Activated T-cell treated with anti-CD3 and anti-CD28 coated beads for 24 hours (primary cell): Measurements from ENCODE around the gene CD74.

ENCODE experiments used
- DNase-seq: peaks from one replicate; pipeline ENCODE4 v3.0.0-alpha.2; 2020; ENCODE audit warnings: low read depth

Gene CD74

GRCh38 chr5:150409638-150410523 is 2.8 kb downstream of the CD74 start:
- peak; percentile 38 for DNase-seq

- DNase-seq, result no peak
Measured at GRCh38 chr5:150408231-150408943, 4.3 kb downstream of the CD74 start.

DNA sequence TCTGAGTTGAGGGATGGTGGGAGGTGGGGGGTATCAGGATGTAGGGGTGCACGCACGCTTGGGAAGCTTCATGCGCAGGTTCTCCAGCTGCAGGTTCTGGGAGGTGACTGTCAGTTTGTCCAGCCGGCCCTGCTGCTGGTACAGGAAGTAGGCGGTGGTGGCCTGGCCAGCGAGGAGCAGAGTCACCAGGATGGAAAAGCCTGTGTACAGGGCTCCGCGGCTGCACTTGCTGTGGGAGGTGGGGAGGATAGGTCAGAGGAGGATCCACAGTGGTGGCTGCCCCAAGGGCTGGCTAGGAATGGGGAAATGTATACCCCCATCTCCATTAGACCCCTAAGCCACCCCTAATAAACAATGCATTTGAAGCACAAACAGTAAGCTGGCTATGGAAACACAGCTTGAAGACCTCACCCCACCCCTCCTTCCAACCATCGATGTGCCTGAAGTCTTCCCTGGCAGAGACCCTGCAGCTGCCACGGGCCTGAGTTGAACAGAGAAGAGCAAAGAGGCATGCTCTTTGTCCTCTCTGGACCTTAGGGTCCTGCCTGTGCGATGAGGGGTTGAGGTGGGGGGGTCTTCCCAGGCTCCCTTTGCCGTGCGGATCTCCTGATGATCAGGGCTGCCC is 5.5 kb downstream of the CD74 start:
- DNase-seq, result no peak

DNA sequence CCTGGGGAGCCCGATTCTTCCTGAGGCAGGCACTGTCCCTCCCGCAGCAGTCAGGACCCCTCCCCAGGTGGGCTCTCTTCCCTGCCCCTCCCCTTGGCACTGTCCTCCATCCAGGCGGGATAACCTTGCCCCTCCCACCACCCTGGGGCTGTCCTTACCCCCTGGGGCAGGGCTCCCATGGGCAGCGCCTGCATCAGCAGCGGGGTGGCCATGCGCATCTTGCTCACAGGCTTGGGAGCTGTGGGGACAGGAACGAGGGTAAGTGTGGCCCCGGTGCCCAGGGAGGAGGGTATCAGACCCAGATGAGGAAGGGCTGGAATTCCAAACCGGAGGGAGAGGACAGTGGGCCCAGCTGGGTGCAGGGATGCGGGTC is 6.0 kb downstream of the CD74 start:
- no peak for DNase-seq

DNA sequence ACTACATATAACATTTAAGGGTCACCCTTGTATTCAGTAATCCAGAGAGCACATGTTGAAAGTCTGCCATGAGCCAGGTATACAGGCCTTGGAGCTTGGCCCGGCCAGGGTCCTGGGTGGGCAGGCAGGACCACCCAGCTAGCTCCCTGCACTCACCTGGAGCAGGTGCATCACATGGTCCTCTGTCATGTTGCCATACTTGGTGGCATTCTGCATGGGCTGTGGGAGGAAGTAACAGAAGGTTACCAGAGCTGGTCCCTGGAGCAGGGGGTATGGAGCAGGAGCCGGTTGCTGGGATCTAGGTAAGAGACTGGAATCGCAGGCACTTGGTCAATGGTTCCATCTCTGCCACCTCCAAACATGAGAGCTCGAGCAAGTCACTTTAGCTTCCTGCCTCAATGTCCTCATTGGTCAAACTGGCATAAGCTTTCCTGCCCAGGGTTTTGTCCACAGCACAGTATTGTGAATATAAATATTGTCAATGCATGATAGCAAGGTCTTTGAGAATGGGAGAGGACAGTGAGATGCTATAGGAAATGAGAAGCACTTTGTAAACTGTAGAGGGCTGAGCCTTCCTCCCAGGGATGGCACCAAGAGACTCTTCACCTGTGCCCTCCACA is 6.5 kb downstream of the CD74 start:
- DNase-seq, result no peak

DNA sequence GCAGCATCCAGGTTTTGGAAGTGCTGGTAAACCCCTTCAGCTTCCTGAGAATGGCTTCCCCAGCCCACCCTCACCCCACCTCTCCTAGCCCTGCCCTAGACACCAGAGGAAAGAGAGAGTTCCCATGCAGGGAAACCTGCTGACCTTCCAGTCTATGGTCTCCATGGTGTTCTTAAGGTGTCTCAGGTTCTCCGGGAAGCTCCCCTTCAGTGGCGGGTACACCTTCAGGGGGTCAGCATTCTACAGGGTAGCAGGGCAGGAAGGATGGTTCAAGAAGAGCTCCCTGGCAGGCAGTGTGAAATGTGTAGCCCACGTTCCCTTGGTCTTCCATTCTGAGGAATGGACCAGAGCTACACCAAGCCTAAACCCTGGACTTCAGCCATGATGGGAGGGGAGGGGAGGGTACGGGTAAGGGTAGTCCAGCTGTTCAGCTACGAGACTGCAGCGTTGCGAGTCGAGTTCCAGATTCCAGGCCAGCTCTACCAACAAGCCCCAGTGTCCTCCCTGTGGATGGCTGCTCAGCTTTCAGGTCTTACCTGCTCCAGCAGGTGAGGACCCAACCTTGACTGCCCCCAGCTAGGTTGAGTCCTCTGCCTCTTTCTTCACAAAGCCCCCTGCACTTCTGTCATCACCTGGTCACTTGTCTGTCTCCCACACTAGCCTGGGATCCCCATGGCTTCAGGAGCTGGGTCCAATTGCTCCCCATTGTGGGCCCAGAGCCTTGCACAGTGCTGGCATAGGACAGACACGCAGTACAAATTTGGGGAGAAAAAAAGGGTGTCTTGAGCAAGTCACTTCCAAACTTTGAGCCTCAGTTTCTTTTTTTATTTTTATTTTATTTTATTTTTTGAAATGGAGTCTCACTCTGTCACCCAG is 7.5 kb downstream of the CD74 start:
- DNase-seq, result no peak

DNA sequence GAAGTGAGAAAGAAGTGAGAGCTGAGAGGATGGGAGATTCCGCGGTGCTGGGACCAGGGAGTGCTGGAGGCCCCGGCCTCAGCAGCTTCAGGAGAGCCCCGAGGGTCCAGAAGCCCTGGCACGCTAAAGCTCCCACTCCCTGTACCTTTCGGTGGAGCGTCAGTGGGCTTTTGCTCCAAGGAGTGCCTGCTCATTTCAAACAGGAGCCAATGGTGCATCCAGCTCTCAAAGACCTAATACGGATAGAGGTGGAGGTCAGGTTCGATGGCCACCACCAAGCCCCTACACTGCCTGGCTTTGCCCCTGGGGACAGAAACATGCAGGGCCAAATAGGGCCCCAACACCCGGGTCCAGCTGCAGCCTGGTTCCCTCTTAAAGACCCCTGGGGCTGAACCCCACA is 8.2 kb downstream of the CD74 start:
- DNase-seq, result no peak

GRCh38 chr5:150404121-150404520 is 8.6 kb downstream of the CD74 start:
- DNase-seq, result no peak

DNA sequence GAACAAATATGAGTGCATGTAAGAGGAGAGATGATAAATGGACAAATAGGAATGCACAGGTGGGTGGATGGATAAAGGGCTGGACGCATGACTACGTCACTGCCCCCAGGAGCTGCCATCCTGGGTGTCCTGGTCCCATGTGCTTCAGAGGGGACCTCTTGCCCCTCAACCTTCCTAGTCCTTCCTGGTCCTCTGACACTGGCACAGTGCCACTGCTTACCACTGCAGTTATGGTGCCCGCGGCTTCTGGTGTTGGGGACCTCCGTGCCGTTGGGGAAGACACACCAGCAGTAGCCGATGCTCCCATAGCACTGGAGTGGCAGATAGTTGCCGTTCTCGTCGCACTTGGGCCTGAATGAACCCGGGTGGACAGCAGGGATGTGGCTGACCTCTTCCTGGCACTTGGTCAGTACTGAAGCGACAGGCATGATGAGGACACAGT is 9.8 kb downstream of the CD74 start:
- DNase-seq, result no peak

- no peak for DNase-seq
Measured at GRCh38 chr5:150402229-150402773, 10.4 kb downstream of the CD74 start.

DNA sequence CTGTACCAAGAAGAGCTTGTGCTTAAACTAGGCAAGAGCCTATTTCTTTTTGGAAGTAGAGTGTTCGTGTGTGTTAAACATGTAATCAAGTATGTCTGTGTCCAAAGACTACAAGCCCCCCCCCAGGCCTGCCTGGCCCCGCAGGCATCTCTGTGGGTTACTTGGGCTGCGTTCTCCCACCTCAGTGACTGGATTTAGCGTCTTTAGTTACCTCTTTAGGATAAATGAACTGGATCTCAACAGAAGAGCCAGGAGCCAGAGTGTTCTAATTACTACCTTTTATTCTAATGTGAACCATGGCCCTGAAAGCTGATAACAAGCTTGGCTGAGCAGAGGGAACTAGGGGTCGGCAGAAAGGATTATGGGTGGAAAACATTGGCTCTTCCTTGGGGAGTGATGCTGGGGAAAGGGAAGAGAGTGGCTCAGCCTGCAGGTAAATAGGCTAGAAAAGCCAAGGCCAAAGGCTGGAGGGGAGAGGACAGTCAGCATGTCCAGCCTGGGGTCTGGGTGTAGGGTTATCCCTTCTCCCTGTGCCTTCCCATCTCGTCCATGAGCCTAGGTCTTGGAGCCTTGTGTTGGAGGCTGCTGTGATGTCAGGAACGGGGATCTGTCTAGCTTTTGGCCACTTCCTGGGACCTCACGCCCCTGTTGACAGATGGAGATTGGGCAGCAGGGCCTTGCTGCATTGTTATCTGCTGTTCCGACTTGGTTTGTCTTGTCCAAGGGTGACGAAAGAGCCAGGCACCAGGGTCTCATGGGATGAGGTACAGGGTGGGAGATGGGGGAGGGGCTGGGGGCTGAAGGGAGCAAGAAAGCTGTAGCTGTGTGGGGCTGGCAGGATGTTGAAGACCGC is 11.1 kb downstream of the CD74 start:
- DNase-seq, result no peak

GRCh38 chr5:150401076-150401375 is 11.7 kb downstream of the CD74 start:
- no peak for DNase-seq

GRCh38 chr5:150400316-150401075 is 12.2 kb downstream of the CD74 start:
- DNase-seq, result no peak

- no peak for DNase-seq
Measured at GRCh38 chr5:150399524-150400211, 13.0 kb downstream of the CD74 start.

- DNase-seq, result no peak
Measured at GRCh38 chr5:150398722-150399523, 13.8 kb downstream of the CD74 start.

DNA sequence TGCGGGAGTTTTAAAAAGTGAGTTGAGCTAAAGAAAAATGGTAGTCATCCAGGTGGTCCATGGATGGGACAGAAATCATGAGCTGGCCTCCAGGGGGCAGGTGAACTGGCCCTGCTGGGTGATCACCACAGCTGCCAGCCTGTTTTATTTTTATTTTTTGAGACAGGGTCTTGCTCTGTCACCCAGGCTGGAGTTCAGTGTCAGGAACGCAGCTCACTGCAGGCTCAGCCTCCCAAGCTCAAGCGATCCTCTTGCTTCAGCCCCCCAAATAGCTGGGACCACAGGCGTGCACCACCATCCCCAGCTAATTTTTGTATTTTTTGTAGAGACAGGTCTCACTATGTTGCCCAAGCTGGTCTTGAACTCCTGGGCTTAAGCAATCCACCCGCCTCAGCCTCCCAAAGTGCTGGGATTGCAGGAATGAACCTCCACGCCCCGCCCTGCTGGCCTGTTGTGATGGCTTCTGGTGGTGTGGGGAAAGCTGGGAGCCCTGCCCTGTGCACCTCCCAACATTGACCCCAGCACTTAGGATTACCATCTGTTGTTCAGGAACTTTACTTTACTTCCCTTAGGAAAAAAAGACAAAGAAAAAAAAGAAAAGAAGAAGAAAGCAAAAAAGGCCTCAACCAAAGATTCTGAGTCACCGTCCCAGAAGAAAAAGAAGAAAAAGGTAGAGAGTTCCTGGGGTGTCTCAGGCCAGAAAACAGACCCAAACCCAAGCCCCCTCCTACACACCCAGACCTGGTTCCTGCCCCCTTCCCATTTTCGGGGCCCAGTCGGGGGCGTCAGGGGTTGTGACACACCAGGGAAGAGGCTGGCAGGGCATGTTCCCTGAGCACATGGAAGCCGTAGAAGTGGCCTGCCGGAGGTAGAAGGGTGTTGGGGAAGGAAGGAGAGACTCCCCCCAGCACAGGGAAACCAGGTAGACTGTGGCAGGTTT is 14.7 kb downstream of the CD74 start:
- no peak for DNase-seq

GRCh38 chr5:150397146-150397781 is 15.4 kb downstream of the CD74 start:
- DNase-seq, result no peak
